GM10266 (cell line): ENCODE results near the gene TMED1.
"Not testable (repeated sequence)": the region's sequence is repeated elsewhere in the genome, so short reads cannot be mapped to it uniquely, and the experiment has no call there.

Source experiments
- DNase-seq: peaks from one replicate; pipeline ENCODE4 v3.0.0; 2012; ENCODE audit errors: extremely low spot score
- TF ChIP-seq, protein P1 (sequence below): IDR thresholded peaks from 2 replicates; pipeline ENCODE4 v1.5.1; 2012; ENCODE audit warnings: mild to moderate bottlenecking, low read depth; ENCODE audit not compliant: control insufficient read depth, insufficient read depth; ENCODE audit errors: missing control alignments

TMED1 gene

DNA sequence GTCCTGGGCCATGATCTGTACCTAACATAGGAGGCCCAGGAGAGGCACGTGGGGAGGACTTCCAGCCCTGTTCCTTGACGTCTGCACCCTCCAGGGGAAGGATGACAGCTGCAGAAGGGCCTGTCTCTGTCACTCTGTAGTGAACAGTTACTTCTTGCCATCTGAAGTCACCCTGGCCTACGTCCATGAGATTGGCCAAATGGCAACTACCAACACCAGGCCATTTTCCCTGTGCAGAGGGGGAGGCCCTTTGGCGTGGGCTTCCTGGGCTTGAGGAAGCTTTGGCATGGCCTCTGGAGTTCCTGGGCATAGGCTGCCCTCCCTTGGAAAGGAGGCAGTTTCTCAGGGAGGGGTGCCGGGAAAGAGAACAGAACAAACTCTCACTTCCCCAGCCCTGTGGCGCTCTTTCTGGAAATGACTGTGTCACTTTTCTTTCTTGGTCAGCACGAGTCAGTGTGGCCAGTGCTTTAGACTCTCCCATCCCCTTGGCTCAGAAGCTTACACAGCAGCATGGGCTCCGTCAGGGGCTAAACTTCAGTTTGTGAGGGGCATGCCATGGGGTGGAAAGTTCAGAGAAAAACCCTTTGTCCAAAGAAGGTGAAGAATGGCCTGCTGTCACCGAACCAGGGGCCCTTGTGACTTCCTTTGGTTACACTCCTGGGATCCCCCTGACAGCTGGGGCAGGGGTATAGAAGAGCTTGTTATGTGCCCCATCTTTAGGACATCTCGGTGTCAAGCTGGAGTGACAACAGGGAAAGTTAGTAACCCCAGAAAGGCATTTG, 40.6 kb upstream of the TMED1 start:
- TF ChIP-seq, protein P1, sequence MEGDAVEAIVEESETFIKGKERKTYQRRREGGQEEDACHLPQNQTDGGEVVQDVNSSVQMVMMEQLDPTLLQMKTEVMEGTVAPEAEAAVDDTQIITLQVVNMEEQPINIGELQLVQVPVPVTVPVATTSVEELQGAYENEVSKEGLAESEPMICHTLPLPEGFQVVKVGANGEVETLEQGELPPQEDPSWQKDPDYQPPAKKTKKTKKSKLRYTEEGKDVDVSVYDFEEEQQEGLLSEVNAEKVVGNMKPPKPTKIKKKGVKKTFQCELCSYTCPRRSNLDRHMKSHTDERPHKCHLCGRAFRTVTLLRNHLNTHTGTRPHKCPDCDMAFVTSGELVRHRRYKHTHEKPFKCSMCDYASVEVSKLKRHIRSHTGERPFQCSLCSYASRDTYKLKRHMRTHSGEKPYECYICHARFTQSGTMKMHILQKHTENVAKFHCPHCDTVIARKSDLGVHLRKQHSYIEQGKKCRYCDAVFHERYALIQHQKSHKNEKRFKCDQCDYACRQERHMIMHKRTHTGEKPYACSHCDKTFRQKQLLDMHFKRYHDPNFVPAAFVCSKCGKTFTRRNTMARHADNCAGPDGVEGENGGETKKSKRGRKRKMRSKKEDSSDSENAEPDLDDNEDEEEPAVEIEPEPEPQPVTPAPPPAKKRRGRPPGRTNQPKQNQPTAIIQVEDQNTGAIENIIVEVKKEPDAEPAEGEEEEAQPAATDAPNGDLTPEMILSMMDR: no peak
- DNase-seq: peak; percentile 71

- TF ChIP-seq, protein P1: no peak
- DNase-seq: no peak
Observed at GRCh38 chr19:10874024-10874423, 38.0 kb upstream of the TMED1 start.

DNA sequence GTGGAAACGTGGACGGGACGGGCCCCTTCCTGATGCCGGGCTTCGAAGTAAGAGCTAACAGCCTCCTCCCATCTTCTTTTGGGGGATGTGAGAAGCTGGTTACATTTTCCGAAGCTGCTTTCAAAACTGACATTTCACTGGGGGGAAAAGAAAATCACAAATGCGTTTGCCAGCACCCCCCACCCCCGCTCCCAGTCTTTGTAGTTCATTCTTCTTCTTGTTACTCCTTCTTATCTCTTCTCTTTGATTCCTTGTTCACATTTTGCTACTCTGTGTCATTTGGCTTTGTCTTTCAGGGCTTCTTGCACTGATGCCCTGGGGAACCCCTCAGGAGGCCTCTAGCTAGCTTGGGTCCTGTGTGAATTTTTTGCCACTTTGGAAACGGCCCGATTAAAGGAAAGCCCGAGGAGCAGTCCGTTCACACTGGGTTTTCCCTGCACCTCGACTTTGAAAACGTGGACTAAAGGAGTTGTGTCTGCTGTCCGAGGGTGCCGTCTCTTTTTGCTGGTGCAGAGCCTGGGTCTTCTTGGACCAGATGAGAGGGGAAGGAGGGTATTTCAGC, 36.6 kb upstream of the TMED1 start:
- TF ChIP-seq, protein P1: no peak
- DNase-seq: no peak

DNA sequence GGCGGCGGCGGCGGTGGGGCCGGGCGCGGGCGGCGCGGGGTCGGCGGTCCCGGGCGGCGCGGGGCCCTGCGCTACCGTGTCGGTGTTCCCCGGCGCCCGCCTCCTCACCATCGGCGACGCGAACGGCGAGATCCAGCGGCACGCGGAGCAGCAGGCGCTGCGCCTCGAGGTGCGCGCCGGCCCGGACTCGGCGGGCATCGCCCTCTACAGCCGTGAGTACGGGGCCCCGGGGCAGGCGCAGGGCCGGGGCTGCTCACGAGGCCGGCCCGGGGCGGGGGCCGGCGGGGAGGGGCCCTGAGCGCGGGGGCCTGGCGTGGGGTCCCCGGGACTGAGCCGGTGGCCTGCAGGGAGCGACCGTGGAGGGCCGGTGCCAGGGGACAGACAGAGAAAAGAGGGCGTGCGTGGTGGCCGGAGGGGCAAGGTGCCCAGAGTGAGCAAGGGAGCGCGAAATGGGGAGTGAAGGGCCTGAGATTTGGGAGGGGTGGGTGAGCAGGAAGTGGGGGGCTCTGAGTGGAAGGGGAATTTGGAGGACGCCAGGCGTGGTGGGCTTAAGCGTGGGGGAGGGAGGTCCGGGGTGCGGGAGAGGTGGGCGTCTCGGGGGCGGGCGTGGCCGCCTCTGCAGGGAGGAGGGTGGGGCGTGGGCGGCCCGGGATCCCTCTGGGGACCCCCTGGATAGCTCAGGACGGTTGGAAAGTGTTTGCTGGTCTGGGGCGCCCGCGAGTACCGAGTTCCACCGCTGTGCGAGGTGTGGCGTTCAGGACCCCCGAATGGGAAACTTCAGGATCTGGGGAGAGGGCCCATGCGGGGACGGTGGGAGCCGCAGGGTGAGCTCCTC, 35.9 kb upstream of the TMED1 start:
- TF ChIP-seq, protein P1: peak; percentile 11
- peak; percentile 57 for DNase-seq

GRCh38 chr19:10870955-10871603, 35.1 kb upstream of the TMED1 start, which contains the start of gene CARM1:
Gene CARM1, plus strand, starts transcription at chr19:10871553. Its CDS starts 150 bp downstream, at chr19:10871703.
- TF ChIP-seq, protein P1: peak; percentile 99
- peak; percentile 100 for DNase-seq

GRCh38 chr19:10870501-10870954, 34.5 kb upstream of the TMED1 start:
- DNase-seq: no peak
- TF ChIP-seq, protein P1: no peak

DNA sequence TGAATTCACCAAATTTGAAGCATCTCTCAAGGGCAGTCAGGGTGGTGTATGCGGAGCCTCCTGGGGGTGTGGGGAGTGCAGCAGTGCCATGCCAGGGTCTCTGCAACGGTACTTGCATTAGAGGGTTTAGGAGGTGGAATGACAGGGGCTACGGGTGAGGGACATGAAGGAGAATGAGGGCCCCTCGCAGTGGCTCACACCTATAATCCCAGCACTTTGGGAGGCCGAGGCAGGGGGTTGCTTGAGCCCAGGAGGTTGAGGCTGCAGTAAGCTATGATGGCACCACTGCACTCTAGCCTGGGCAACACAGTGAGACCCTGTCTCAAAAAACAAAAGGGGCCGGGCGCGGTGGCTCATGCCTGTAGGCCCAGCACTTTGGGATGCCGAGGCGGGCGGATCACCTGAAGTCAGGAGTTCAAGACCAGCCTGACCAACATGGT, 33.9 kb upstream of the TMED1 start:
- not testable (repeated sequence) for DNase-seq
